Upper lobe of left lung (tissue), 4 donors: Measurements from ENCODE around the gene DNHD1.

Experiments used
- CTCF ChIP-seq, 6 experiments: fragments of 450-650 bp in 4 of 6; fragments of 200-600 bp in 2 of 6; sonication (generic) in 2 of 6; IDR thresholded peaks; one replicate each; pipeline ENCODE4 v1.5.1; 2016 to 2019; ENCODE audit warnings: antibody characterized with exemption in 6 of 6
- EP300 ChIP-seq, 4 donors: sonication (generic); formaldehyde crosslinking; IDR thresholded peaks; one replicate each; pipeline ENCODE4 v1.5.1; 2017; ENCODE audit warnings: antibody characterized with exemption in 4 of 4, control low read depth in 2 of 4
- POLR2A ChIP-seq, 4 donors: fragments of 450-650 bp; IDR thresholded peaks; one replicate each; pipeline ENCODE4 v1.5.1; 2016 to 2017; ENCODE audit warnings: antibody characterized with exemption in 4 of 4, mild to moderate bottlenecking in 2 of 4

DNA sequence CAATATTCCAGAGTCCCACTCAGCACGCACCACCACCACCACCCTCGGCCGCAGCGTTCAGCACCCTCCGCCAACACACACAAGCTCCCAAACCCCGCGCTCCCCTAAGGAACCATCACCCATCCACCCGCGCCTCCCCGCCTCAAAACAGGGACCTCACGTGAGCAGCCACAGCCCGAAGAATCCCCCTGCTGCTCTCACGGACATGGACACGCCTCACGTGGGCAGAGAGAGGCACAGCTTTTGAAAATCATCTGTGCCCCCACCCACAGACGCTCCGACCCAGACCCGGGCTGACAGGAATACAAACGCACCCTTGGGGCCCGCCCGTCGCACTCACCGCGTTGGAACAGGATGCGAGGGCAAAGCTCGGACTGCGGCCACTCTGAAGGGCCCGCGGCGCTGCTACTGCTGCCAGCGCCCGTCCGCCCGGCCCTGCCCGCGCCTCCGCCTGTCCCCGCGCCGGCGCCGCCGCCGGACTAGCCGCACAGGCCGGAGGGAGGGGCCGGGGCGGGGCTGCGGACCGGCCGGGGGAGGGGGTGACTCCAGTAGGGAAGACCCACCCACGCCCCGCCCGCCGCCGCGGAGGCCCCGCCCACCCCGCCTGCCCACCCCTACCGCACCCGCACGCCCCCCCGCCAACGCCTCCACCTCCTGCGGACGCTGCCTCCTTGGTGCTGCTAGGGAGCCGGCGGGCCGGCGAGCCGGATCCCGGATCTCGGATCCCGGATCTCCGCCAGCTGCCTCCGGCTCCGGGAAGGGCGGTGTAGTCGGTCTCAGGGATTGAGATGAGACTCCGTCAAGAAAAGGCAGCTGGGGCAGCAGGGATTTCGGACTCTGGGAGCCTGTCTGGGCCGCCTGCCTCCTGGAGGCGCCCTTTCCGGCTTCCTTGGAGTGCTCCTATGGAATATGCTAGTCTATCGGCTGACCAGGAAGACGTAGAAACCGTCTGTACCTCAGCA lies 23.3 kb upstream of the DNHD1 start, which contains the start of gene TRIM3:
- TF ChIP-seq CTCF (IDR thresholded peaks at IDR 0.05) (peak in 1 of 6 experiments; percentile 2), EP300 (IDR thresholded peaks at IDR 0.05) (no peak), POLR2A (IDR thresholded peaks at IDR 0.05) (peak in 2 of 4 donors; percentile 87 to 90)
